ENCODE data around the gene B3GNT8. TPM values are rescaled to one million over a fixed set of nuclear protein-coding genes. Genes with fewer than 3 reads are reported as not detected.
A peak's percentile ranks its signal among the peaks of the same experiment; 100 is the strongest.

The B3GNT8 gene
- total RNA-seq, 1 donor from 2014 or later = 4.6 TPM

- TF ChIP-seq, protein P1, sequence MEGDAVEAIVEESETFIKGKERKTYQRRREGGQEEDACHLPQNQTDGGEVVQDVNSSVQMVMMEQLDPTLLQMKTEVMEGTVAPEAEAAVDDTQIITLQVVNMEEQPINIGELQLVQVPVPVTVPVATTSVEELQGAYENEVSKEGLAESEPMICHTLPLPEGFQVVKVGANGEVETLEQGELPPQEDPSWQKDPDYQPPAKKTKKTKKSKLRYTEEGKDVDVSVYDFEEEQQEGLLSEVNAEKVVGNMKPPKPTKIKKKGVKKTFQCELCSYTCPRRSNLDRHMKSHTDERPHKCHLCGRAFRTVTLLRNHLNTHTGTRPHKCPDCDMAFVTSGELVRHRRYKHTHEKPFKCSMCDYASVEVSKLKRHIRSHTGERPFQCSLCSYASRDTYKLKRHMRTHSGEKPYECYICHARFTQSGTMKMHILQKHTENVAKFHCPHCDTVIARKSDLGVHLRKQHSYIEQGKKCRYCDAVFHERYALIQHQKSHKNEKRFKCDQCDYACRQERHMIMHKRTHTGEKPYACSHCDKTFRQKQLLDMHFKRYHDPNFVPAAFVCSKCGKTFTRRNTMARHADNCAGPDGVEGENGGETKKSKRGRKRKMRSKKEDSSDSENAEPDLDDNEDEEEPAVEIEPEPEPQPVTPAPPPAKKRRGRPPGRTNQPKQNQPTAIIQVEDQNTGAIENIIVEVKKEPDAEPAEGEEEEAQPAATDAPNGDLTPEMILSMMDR (IDR thresholded peaks at IDR 0.05; ENCODE audit: unreplicated experiment) = no peak
- Mint-ChIP-seq H3K4me1 (ENCODE audit: low read depth) (peaks cover 12% of the 10 kb centered on the region), H3K4me3 (ENCODE audit: low read depth) (no peak overlapping the region), H3K27me3 (no peaks in the 10 kb centered on the region), H3K9me3 (ENCODE audit: low read depth) (no peaks in the 10 kb centered on the region), H3K27ac (no peak overlapping the region), H3K36me3 (ENCODE audit: insufficient read depth) (peaks cover 5% of the 10 kb centered on the region)
- no peak for DNase-seq (ENCODE audit: low spot score, unreplicated experiment)
Measured at GRCh38 chr19:41408256-41408655, 18.9 kb downstream of the B3GNT8 start.

DNA sequence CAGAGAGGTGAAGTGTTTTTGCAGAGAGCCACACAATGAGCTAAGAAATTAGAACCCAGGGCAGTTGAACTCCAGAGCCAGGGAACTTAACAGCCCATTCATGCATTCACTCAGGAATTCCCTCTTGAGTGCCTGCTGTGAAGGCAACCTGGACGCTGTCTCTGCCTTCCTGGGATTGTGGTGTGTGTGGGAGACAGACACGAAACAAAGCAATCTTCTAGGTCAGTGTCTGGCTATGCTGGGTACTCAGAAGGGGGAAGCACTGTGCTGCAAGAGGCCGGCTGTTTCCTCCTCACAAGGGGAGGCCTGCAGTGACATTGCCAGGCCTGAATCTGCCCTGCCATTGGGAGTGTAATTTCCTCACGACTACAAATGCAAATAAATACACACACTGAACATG is 19.9 kb downstream of the B3GNT8 start:
- no peaks in the 10 kb centered on the region for H3K27me3 Mint-ChIP-seq
- H3K9me3 Mint-ChIP-seq (ENCODE audit: low read depth) = no peaks in the 10 kb centered on the region
- DNase-seq (ENCODE audit: low spot score, unreplicated experiment) = no peak
- TF ChIP-seq, protein P1 (IDR thresholded peaks at IDR 0.05; ENCODE audit: unreplicated experiment) = no peak
- H3K4me3 Mint-ChIP-seq (ENCODE audit: low read depth) = no peak overlapping the region
- H3K4me1 Mint-ChIP-seq (ENCODE audit: low read depth) = peaks cover 12% of the 10 kb centered on the region
- peaks cover 5% of the 10 kb centered on the region for H3K36me3 Mint-ChIP-seq (ENCODE audit: insufficient read depth)
- peak overlapping the region; percentile 81 for H3K27ac Mint-ChIP-seq

DNA sequence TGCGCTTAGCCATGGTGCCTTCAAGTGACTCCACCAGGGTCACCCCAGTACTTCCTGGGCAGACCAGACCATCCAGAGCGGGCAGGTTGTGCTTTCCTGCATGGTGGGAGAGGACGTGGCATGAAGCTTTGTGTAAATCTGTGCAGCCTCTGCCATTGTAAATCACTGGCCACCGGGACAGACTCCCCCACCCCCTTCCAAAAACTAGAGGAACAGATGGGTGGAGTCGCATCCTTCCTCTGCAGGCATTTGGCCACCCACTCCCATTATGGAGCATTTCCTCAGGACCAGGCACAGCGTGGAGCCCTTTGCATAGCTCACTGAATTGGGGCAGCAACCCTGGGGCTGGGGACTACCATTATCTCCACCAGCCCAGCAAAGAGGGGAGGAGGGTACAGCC is 21.4 kb downstream of the B3GNT8 start:
- no peaks in the 10 kb centered on the region for H3K27me3 Mint-ChIP-seq
- H3K4me1 Mint-ChIP-seq (ENCODE audit: low read depth) = peaks cover 12% of the 10 kb centered on the region
- H3K36me3 Mint-ChIP-seq (ENCODE audit: insufficient read depth) = peaks cover 2% of the 10 kb centered on the region
- no peak overlapping the region for H3K4me3 Mint-ChIP-seq (ENCODE audit: low read depth)
- H3K27ac Mint-ChIP-seq = no peak overlapping the region
- TF ChIP-seq, protein P1 (IDR thresholded peaks at IDR 0.05; ENCODE audit: unreplicated experiment) = no peak
- no peak for DNase-seq (ENCODE audit: low spot score, unreplicated experiment)
- no peaks in the 10 kb centered on the region for H3K9me3 Mint-ChIP-seq (ENCODE audit: low read depth)

GRCh38 chr19:41403181-41403970 is 23.8 kb downstream of the B3GNT8 start:
- peaks cover 9% of the 10 kb centered on the region for H3K4me1 Mint-ChIP-seq (ENCODE audit: low read depth)
- no peak overlapping the region for H3K4me3 Mint-ChIP-seq (ENCODE audit: low read depth)
- no peaks in the 10 kb centered on the region for H3K9me3 Mint-ChIP-seq (ENCODE audit: low read depth)
- no peaks in the 10 kb centered on the region for H3K36me3 Mint-ChIP-seq (ENCODE audit: insufficient read depth)
- TF ChIP-seq, protein P1 (IDR thresholded peaks at IDR 0.05; ENCODE audit: unreplicated experiment) = no peak
- H3K27me3 Mint-ChIP-seq = no peaks in the 10 kb centered on the region
- H3K27ac Mint-ChIP-seq = no peak overlapping the region
- DNase-seq (ENCODE audit: low spot score, unreplicated experiment) = no peak

DNA sequence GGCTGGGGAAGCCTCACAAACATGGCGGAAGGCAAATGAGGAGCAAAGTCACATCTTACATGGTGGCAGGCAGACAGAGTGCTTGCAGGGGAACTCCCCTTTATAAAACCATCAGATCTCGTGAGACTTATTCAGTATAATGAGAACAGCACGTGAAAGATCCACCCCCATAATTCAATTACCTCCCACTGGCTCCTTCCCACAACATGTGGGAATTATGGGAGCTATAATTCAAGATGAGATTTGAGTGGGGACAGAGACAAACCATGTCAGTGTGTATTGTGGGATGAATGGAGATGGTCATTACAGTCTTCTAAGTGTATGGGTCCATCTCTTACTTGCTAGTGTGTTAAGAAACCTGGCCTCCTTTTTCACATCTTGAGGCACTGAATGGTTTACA is 25.2 kb downstream of the B3GNT8 start:
- TF ChIP-seq, protein P1 (IDR thresholded peaks at IDR 0.05; ENCODE audit: unreplicated experiment) = no peak
- no peak overlapping the region for H3K4me3 Mint-ChIP-seq (ENCODE audit: low read depth)
- H3K36me3 Mint-ChIP-seq (ENCODE audit: insufficient read depth) = no peaks in the 10 kb centered on the region

More for the DNA sequence above, 25.2 kb downstream of the B3GNT8 start:
- no peaks in the 10 kb centered on the region for H3K27me3 Mint-ChIP-seq
- no peak for DNase-seq (ENCODE audit: low spot score, unreplicated experiment)
- no peak overlapping the region for H3K27ac Mint-ChIP-seq
- no peaks in the 10 kb centered on the region for H3K9me3 Mint-ChIP-seq (ENCODE audit: low read depth)
- peaks cover 16% of the 10 kb centered on the region for H3K4me1 Mint-ChIP-seq (ENCODE audit: low read depth)

Measured in progenitor cell of endocrine pancreas (in vitro differentiated cells).